ENCODE measurements around the gene ERMARD.

DNA sequence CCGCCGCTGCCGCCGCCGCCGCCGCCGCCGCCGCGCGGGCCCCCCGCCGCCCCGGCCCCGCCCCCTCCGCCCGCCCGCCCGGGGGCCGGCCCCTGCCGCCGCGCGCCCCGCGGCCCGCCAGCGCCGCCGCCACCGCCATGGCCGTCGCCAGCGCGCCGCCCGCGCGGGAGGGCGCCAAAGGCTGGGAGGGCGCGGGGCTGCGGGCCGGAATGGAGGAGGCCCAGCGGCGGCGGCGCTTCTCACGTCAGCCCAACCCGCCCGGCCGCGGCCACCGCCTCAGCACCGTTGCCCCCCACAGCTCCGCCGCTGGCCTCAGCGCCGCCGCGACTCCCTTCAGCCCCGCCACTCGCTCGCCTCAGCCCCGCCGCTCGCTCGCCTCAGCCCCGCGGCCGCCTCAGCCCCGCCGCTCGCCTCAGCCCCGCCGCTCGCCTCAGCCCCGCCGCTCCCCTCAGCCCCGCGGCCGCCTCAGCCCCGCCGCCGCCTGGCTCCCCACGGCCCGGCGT lies 27.4 kb upstream of the ERMARD start:
- TF ChIP-seq, protein P1, sequence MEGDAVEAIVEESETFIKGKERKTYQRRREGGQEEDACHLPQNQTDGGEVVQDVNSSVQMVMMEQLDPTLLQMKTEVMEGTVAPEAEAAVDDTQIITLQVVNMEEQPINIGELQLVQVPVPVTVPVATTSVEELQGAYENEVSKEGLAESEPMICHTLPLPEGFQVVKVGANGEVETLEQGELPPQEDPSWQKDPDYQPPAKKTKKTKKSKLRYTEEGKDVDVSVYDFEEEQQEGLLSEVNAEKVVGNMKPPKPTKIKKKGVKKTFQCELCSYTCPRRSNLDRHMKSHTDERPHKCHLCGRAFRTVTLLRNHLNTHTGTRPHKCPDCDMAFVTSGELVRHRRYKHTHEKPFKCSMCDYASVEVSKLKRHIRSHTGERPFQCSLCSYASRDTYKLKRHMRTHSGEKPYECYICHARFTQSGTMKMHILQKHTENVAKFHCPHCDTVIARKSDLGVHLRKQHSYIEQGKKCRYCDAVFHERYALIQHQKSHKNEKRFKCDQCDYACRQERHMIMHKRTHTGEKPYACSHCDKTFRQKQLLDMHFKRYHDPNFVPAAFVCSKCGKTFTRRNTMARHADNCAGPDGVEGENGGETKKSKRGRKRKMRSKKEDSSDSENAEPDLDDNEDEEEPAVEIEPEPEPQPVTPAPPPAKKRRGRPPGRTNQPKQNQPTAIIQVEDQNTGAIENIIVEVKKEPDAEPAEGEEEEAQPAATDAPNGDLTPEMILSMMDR (conservative IDR thresholded peaks at IDR 0.05; ENCODE audit: low read length): no peak
- no peak for TF ChIP-seq EZH2phosphoT487 (IDR thresholded peaks at IDR 0.05; ENCODE audit: borderline replicate concordance)
